HG02885 (cell line): ENCODE data around the gene SERPINB10.
"Not testable (repeated sequence)": the region's sequence is repeated elsewhere in the genome, so short reads cannot be mapped to it uniquely, and the experiment has no call there.

Experiments
- ATAC-seq: cut with Tn5 transposase; IDR thresholded peaks from one replicate; pipeline ENCODE4 v1.9.1; 2021; ENCODE audit warnings: mild to moderate bottlenecking; ENCODE audit not compliant: unreplicated experiment, poor library complexity

Gene SERPINB10

GRCh38 chr18:63936932-63937393 lies 29.2 kb downstream of the SERPINB10 start:
- ATAC-seq: no peak

DNA sequence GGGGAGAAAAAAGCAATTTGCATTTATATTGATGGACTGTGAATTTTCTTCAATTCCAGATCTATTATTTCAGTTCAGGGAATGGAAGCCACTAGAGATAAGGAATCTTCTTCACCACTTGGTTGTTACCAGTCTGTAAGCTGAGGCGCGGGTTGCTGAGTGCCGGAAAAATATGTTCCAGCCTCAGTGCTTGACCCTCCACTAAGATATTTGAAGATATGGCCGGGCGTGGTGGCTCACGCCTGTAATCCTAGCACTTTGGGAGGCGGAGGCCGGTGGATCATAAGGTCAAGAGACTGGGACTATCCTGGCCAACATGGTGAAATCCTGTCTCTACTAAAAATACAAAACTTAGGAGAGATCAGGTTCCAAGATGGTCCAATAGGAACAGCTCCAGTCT lies 32.2 kb downstream of the SERPINB10 start:
- no peak for ATAC-seq

GRCh38 chr18:63940543-63941050 lies 32.8 kb downstream of the SERPINB10 start:
- ATAC-seq: not testable (repeated sequence)

- ATAC-seq: no peak
These were observed 39.5 kb downstream of the SERPINB10 start for GRCh38 chr18:63947051-63947790.

DNA sequence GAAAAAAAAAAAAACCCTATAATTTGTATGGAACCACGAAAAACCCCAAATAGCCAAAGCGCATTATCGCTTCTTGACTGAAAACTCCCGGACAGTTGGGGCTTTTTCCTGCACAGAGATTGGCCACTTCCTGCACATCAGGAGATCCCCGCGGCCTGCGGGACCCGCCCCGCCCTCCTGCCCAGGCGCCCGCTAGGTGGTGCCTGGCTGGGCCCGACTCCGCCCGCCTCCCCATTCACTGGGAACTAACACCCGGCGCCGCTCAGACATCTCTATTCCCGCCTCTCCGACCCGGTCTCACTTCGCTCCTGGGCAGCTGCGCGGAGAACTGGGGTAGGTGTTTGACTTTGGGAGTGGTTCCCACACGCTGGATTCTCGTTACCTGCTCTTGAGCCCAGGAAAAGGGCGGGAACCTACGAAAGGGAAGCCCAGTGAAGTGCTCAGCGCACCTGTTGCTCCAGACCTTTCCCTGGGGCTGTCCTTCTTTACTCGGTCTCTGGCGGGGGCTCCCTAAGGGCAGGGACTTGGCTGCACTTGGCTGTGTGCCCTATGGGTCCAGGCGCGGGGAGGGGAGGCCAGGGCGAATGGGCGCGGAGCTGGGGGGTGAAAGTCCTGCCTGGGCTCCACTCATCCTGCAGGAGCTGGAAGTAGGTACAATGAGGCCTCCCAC lies 41.4 kb downstream of the SERPINB10 start, which contains the start of gene HMSD:
HMSD (plus strand) TSS at position 234 of the 670 bp plus-strand sequence. CDS start 4,155 bp downstream, outside the sequence.
- ATAC-seq: peak; percentile 92

GRCh38 chr18:63951302-63951705 lies 43.5 kb downstream of the SERPINB10 start:
- peak; percentile 58 for ATAC-seq

DNA sequence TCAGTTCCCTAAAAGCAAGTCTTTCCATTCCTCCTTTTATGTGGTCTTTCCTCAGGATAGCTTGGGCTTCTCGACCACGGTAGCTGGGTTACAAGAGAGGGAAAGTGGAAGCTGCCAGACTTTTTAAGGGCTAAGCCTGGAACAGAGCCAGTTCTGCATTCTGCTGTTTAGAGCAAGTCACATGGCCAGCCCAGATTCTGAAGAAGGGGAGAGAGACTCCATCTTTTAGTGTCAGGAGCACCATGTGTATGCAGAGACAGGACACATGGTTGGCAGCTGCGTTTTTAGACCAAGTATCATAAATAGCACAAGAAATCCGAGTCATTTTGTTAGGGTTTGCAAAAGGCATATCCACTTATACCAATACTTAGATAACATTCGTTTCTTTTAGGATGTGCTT lies 46.1 kb downstream of the SERPINB10 start:
- ATAC-seq: no peak

DNA sequence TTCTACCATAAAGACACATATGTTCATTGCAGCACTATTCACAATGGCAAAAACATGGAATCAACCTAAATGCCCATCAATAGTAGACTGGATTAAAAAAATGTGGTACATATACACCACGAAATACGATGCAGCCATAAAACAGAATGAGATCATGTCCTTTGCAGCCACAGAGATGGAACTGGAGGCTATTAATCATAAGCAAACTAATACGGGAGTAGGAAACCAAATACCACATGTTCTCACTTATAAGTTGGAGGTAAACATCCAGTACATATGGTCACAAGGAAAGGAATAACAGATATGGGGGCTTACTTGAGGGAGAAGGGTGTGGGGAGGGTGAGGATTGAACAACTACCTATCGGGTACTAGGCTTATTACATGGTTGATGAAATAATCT lies 49.0 kb downstream of the SERPINB10 start:
- no peak for ATAC-seq

DNA sequence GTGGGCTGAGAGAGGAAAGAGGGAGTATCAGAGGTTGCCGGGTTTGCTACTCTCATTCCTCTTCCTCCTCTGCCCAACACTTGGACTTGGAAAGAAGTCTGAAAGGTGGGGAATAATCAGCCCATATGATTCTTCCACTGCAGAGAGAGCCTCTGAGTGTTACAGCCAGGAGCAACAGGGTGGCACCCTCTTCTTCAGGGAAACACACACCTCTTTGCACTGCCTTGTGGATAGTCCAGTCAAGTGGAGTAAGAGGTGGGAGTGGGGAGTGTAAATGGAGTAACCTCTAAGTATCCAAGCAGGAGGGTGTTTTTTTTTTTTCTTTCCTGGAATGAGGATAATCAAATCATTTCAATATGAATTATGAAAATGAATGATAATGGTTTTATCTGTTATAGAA lies 53.1 kb downstream of the SERPINB10 start:
- ATAC-seq: no peak

- ATAC-seq: no peak
These were observed 53.8 kb downstream of the SERPINB10 start for GRCh38 chr18:63961435-63961980.

- ATAC-seq: no peak
These were observed 54.4 kb downstream of the SERPINB10 start for GRCh38 chr18:63962137-63962536.

DNA sequence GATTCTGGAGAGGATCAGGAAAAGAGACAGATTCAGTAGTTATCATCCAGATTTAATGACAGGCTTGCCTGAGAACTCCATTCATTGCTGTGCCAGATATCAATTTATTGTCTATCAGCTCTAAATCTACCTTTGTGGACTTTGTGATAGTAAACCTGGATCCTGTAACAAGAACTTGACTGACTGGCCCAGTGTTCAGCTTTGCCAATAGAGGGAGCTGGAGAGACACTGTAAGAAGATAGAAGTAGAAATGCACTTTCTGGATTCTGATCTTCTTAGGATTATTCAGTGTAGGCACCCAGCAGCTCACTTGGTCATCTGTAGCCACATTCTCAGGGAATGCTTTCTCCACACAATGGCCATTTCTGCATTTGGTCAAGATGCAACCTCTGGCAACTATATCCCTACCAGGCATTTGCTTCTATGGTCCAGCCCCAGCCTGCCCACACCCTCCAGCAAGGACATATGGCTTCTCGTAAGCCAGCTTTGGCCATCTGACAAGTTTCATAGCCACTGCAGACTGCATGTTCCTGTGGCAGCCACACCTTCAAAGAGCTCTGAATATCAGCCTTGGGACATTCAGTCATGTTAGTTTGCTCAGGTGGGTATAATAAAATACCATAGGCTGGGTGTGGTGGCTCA lies 56.0 kb downstream of the SERPINB10 start:
- peak; percentile 86 for ATAC-seq

- no peak for ATAC-seq
These were observed 57.1 kb downstream of the SERPINB10 start for GRCh38 chr18:63964908-63965307.

- ATAC-seq: no peak
These were observed 58.1 kb downstream of the SERPINB10 start for GRCh38 chr18:63965716-63966330.

DNA sequence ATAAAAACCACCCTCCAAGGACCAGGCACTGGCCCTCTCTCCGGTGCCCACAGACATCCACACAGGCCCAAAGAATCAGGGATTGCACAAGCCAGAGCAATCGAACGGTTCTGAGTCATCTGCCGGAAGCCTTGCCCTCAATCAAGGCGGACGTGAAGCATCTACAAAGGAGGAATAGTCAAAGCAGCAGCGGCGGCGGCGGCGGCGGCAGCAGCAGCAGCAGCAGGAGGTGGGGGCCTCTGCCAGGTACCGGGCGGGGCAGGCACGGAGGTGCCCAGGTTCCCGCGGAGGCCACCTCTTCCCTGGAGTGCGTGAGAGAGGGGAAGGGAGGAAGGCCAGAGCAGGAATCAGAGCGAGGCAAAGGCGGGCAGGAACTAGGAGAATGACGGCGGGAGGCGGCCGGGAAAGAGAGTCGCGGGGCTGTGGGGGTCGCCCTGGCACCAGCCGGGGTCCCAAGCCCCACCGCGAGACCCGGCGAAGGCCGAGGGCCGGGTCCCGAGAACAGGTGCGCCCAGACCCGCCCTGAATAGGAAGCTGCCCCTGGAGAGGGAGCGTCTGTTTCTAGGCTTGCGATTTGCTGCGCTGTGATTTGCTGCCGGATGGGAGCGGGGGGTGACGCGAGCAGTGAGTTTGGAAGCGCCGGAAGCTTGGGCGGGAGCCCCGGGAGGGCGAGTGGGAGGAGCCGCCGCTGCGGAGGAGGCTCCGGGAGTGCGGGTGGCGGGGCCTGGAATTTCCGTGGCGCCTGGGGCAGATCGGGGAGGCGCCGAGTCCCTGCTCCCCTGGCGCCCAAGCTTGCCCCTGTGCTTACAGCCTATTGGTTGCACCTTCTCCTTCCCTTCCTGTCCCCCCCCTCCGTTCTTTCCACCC lies 62.4 kb downstream of the SERPINB10 start, which contains the start of gene SERPINB8:
SERPINB8 (plus strand) TSS at position 140 of the 867 bp plus-strand sequence. CDS start 8,228 bp downstream, outside the sequence.
- ATAC-seq: peak; percentile 92

DNA sequence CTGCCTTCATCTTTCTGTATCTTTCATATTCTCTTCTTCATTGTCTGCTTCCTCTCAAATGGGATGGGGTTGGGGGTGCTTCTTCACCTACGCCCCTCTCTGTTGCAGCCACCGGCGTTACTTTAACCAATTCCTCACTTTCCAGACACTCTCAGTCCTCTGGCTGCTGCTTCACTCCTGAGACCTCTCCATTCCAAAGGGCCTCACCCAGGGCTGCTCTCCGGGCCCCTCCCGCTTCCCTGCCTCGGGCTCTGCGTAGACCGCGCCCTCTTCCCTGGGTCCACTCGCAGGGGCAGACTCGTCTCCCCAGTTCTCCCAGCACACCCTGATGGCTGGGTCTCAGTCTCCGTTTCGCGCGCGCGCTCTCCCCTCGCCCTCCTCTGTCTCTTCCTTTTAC lies 63.0 kb downstream of the SERPINB10 start:
- peak; percentile 0 for ATAC-seq

- ATAC-seq: no peak
These were observed 63.7 kb downstream of the SERPINB10 start for GRCh38 chr18:63971320-63972001.

GRCh38 chr18:63972002-63972376 lies 64.2 kb downstream of the SERPINB10 start:
- no peak for ATAC-seq

DNA sequence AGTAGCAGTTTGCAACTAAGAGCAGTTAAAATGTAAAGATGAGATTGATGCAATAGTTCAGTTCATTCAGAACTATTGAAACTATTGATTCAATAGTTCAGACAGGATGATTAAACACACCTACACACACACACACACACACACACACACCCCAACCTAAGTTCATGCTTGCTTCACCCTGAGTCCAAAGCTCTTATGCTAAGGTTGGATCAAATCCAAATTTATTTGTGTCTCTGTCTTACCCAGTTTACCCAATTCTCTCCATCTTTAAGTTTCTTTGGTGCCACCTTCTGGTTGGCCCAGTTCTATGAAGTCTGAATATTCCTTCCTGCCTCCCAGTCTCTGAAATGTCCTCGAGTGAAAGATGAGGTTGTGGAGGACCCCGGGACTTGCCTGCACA lies 67.2 kb downstream of the SERPINB10 start:
- ATAC-seq: no peak
